Panc1 (cell line): ENCODE results near the gene IL1RAPL1. TPM values are rescaled to one million over a fixed set of nuclear protein-coding genes. Genes with fewer than 3 reads are reported as not detected.

ENCODE experiments used
- ATAC-seq: fragments of 200-7000 bp; cut with Tn5 transposase; 2 replicates; pipeline ENCODE4 v1.9.1; 2020; ENCODE audit warnings: mild to moderate bottlenecking, moderate library complexity
- BruUV-seq: library from RNA; stranded (reverse); fragments of 400-500 nt; replicated peaks from 2 replicates; lab custom pipeline; 2021; lab: Mats Ljungman, UMichigan
- CTCF ChIA-PET: fragments of 300-600 bp; sonication (Branson Sonifier 250); formaldehyde crosslinking; loops from one replicate; lab custom pipeline; 2022; ENCODE audit warnings: antibody characterized with exemption; lab: Charles Lee
- POLR2A ChIA-PET: fragments of 300-600 bp; sonication (Branson Sonifier 250); formaldehyde crosslinking; loops from one replicate; lab custom pipeline; 2022; ENCODE audit warnings: antibody characterized with exemption; lab: Charles Lee
- DNase-seq: peaks from one replicate; pipeline ENCODE4 v3.0.0-alpha.2; 2010; ENCODE audit warnings: low read depth, low spot score
- H3K27ac ChIP-seq: 2 replicates; pipeline ENCODE4 v1.5.1; 2011; ENCODE audit warnings: mild to moderate bottlenecking, low read length, inconsistent platforms
- H3K27me3 ChIP-seq: fragments of 200-500 bp; sonication (Bioruptor generic); 2 replicates; pipeline ENCODE4 v1.6.0; 2014; ENCODE audit warnings: low read length, inconsistent platforms; ENCODE audit not compliant: control insufficient read depth, insufficient read depth
- H3K36me3 ChIP-seq: fragments of 200-500 bp; sonication (Bioruptor generic); 2 replicates; pipeline ENCODE4 v1.5.1; 2014; ENCODE audit warnings: inconsistent platforms, mild to moderate bottlenecking, low read length, moderate library complexity; ENCODE audit not compliant: control insufficient read depth, insufficient read depth
- H3K4me1 ChIP-seq: 2 replicates; pipeline ENCODE4 v1.5.1; 2011; ENCODE audit warnings: inconsistent platforms, mild to moderate bottlenecking, low read length, moderate library complexity; ENCODE audit not compliant: control insufficient read depth, insufficient read depth
- H3K4me3 ChIP-seq, 2 experiments: 2 replicates each; pipeline ENCODE4 v1.5.1; 2011 to 2012; ENCODE audit warnings: low read depth in 2 of 2, low read length in 2 of 2, mild to moderate bottlenecking in 2 of 2, inconsistent platforms in 1 of 2, moderate library complexity in 1 of 2
- H3K9me3 ChIP-seq: fragments of 200-500 bp; sonication (Bioruptor generic); 2 replicates; pipeline ENCODE4 v1.5.1; 2014; ENCODE audit warnings: low read depth, mild to moderate bottlenecking, inconsistent platforms, low read length, moderate library complexity; ENCODE audit not compliant: control insufficient read depth, insufficient read depth
- CTCF ChIP-seq: fragments of 450-650 bp; IDR thresholded peaks from 2 replicates; pipeline ENCODE4 v1.5.1; 2017; ENCODE audit warnings: mild to moderate bottlenecking
- POLR2AphosphoS5 ChIP-seq: IDR thresholded peaks from 2 replicates; pipeline ENCODE4 v1.6.1; 2012; ENCODE audit warnings: mild to moderate bottlenecking, low read depth, low read length, moderate library complexity
- REST ChIP-seq, 2 experiments: IDR thresholded peaks; 2 replicates each; pipeline ENCODE4 v1.6.1; 2011 to 2012; ENCODE audit warnings: low read depth in 2 of 2, control low read depth in 1 of 2, low read length in 1 of 2, mild to moderate bottlenecking in 1 of 2, moderate library complexity in 1 of 2; ENCODE audit not compliant: insufficient read depth in 1 of 2
- SIN3A ChIP-seq: IDR thresholded peaks from 2 replicates; pipeline ENCODE4 v1.6.1; 2012; ENCODE audit warnings: low read depth, mild to moderate bottlenecking, low read length, moderate library complexity, borderline replicate concordance; ENCODE audit not compliant: insufficient read depth
- TCF7L2 ChIP-seq: IDR thresholded peaks from 2 replicates; pipeline ENCODE4 v1.6.1; 2011; ENCODE audit warnings: mild to moderate bottlenecking, low read depth, low read length, inconsistent platforms
- in situ Hi-C: cut with HindIII; loops from 2 replicates; pipeline ENCODE4 v1.10.0; 2016; ENCODE audit warnings: low sequenced_read_pairs, low pct_unique_long_range_greater_than_20kb
- intact Hi-C: fragments of 100-400 bp; cut with micrococcal nuclease; formaldehyde crosslinking; loops from one replicate; pipeline ENCODE4 v1.10.0; 2022; ENCODE audit not compliant: unreplicated experiment
- total RNA-seq: library from RNA; stranded (reverse); gene quantifications from one replicate; pipeline ENCODE4 v1.2.1, GENCODE V29; 2021; ENCODE audit not compliant: unreplicated experiment

The IL1RAPL1 gene
- total RNA-seq, 1 experiment from 2014 or later: 0.59 TPM

- no peak for ATAC-seq
- Histone ChIP-seq H3K4me1 (no peaks in the 10 kb centered on the region), H3K27ac (no peak overlapping the region), H3K27me3 (no peaks in the 10 kb centered on the region), H3K4me3 (no peak overlapping the region), H3K36me3 (no peaks in the 10 kb centered on the region), H3K9me3 (no peaks in the 10 kb centered on the region)
- no TSS peak for BruUV-seq
- TF ChIP-seq REST (IDR thresholded peaks at IDR 0.05; ENCODE audit: insufficient read depth in 1 of 2, low read depth in 2 of 2, low read length in 1 of 2) (no peak), TCF7L2 (no peak), CTCF (no peak), SIN3A (no peak)
- DNase-seq: no peak
- ChIA-PET POLR2A (no interaction called here), CTCF (no interaction called here)
- in situ Hi-C loops: no loop called here
- intact Hi-C loops: no loop called here
Observed at GRCh38 chrX:29792335-29792734, 1205.1 kb downstream of the IL1RAPL1 start.

GRCh38 chrX:29797156-29797555, 1209.9 kb downstream of the IL1RAPL1 start:
- no peak for TF ChIP-seq POLR2AphosphoS5
- TF ChIP-seq REST (IDR thresholded peaks at IDR 0.05; ENCODE audit: insufficient read depth in 1 of 2, low read depth in 2 of 2, low read length in 1 of 2): no peak
- TF ChIP-seq TCF7L2: no peak
- no peak for TF ChIP-seq CTCF
- TF ChIP-seq SIN3A: no peak
- Histone ChIP-seq H3K4me1 (no peaks in the 10 kb centered on the region), H3K27me3 (no peaks in the 10 kb centered on the region), H3K9me3 (no peaks in the 10 kb centered on the region), H3K4me3 (no peak overlapping the region), H3K27ac (no peak overlapping the region), H3K36me3 (no peaks in the 10 kb centered on the region)
- in situ Hi-C loops (no loop called here), intact Hi-C loops (no loop called here)
- BruUV-seq: no TSS peak
- ChIA-PET POLR2A (no interaction called here), CTCF (no interaction called here)
- DNase-seq (no peak), ATAC-seq (no peak)
